Adrenal gland (tissue), 5 donors: ENCODE results near the gene TTC23.
A peak's percentile ranks its signal among the peaks of the same experiment; 100 is the strongest.

Source experiments
- CTCF ChIP-seq, 6 experiments: fragments of 450-650 bp in 4 of 6; fragments of 200-600 bp in 2 of 6; sonication (generic) in 1 of 6; IDR thresholded peaks; 1 replicate in 5 of 6; 2 replicates in 1 of 6; pipeline versions ENCODE4 v1.5.1 to v1.8.0; 2016 to 2021; ENCODE audit warnings: antibody characterized with exemption in 6 of 6, mild to moderate bottlenecking in 2 of 6, moderate library complexity in 1 of 6
- POLR2A ChIP-seq, 2 donors: fragments of 450-650 bp; IDR thresholded peaks; one replicate each; pipeline ENCODE4 v1.6.1; 2017; ENCODE audit warnings: antibody characterized with exemption in 2 of 2, mild to moderate bottlenecking in 2 of 2, moderate library complexity in 1 of 2
- donor health status: DM: no; HTN: no; CAD: no.

GRCh38 chr15:99104788-99105513 is 144.4 kb downstream of the TTC23 start, which contains the start of gene SYNM:
- peak; percentile 25 to 99 (median 66) for TF ChIP-seq CTCF (IDR thresholded peaks at IDR 0.05)
- peak; percentile 38 to 73 for TF ChIP-seq POLR2A (IDR thresholded peaks at IDR 0.05)
